GM19043 (cell line): Measurements from ENCODE around the gene LTBP1.
"Not testable (repeated sequence)": the region's sequence is repeated elsewhere in the genome, so short reads cannot be mapped to it uniquely, and the experiment has no call there.

ENCODE experiments used
- ATAC-seq: cut with Tn5 transposase; IDR thresholded peaks from one replicate; pipeline ENCODE4 v1.9.1; 2021; ENCODE audit warnings: low read depth; ENCODE audit not compliant: unreplicated experiment

The LTBP1 gene, protein sequence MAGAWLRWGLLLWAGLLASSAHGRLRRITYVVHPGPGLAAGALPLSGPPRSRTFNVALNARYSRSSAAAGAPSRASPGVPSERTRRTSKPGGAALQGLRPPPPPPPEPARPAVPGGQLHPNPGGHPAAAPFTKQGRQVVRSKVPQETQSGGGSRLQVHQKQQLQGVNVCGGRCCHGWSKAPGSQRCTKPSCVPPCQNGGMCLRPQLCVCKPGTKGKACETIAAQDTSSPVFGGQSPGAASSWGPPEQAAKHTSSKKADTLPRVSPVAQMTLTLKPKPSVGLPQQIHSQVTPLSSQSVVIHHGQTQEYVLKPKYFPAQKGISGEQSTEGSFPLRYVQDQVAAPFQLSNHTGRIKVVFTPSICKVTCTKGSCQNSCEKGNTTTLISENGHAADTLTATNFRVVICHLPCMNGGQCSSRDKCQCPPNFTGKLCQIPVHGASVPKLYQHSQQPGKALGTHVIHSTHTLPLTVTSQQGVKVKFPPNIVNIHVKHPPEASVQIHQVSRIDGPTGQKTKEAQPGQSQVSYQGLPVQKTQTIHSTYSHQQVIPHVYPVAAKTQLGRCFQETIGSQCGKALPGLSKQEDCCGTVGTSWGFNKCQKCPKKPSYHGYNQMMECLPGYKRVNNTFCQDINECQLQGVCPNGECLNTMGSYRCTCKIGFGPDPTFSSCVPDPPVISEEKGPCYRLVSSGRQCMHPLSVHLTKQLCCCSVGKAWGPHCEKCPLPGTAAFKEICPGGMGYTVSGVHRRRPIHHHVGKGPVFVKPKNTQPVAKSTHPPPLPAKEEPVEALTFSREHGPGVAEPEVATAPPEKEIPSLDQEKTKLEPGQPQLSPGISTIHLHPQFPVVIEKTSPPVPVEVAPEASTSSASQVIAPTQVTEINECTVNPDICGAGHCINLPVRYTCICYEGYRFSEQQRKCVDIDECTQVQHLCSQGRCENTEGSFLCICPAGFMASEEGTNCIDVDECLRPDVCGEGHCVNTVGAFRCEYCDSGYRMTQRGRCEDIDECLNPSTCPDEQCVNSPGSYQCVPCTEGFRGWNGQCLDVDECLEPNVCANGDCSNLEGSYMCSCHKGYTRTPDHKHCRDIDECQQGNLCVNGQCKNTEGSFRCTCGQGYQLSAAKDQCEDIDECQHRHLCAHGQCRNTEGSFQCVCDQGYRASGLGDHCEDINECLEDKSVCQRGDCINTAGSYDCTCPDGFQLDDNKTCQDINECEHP (N-terminal part only)

DNA sequence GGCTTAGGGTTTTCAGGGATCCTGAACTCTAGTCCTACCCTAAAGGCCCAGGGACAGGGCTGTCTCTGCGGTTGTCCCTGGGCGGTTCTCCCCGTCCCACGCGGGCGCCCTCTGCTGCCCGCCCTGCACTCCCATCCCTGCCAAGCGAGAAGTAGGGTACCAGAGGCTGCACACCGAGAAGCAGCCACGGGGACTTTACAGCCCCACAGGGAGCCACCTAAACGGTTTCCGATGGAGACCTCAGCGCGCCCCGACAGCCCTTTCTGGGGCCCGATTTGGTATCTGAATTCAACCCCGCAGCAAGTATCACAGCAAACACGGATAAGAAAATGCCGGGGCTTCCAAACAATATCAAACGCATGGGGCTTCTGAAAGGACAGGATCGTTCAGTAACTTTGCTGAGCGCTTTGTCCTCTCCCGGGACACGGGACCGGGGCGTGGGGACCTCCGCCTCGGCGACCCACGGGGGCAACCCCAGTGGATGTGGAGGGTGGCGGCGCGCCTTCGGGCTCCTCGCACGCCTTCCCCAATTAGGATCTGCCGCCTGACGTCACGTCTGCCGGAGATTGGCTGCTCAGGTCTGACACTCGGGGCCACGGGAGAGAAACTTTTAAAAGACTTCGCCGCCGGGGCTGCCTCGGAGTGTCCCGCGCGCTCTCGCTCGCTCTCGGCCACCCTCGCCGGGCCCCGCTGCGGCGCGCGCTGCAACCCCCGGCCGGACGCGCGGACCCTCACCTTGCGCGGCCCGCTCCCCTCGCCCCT lies at the start of gene LTBP1:
LTBP1 (plus strand) TSS at position 640 of the 762 bp plus-strand sequence. CDS start 372 bp downstream, outside the sequence.
- peak; percentile 54 for ATAC-seq

DNA sequence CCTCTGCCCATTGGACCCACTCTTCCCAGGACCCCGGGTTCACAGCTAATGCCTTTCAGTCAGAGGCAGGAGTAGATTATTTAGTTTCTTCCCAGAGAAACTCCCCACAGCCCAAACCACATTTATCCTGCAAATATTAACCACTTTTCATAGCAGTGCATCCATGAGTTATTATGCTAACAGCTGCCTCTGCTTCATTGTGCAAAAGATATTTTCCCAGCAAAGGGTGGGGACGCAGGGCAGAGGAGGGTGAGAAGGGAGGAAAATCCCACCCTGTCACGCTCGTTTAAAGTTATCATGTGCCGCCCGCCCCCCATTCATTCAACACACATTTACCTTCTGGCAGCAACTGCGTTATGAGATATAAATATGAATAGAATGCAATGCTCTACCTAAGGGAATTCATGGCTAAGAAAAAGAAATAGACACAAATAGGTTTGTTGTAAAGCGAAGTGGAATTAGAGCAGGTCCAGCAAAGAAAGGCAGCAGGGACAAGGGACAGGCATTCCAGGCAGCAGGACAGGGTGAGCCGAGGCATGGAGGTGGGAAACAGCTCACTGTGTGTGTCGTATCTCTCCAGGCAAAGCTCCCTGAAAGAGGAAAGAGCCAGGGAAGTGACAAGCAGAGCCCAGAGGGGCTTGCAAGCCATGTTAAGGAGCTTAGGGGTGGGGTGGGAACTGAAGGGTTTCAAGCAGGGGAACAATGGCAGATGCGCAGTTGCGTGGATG lies 46.3 kb upstream of the LTBP1 start:
- no peak for ATAC-seq

DNA sequence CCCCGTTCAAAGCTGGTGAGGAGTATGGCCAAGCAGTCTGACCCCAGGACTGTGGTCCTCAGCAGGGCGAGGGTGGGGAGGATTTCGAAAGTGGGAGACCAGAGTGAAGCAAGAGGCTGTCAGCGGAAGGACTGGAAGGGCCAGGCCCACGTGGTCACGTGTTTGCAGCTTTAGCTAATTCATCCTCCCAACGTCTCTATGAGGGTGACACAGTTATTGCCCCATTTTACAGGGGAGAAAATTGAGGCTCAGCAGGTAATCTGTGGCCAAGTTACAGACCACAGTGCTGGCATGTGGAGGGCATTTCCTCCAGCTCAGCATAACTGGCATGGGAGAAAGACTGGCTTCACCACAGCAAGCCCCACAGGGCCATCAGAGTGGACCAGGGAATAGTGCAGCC lies 45.4 kb upstream of the LTBP1 start:
- no peak for ATAC-seq

DNA sequence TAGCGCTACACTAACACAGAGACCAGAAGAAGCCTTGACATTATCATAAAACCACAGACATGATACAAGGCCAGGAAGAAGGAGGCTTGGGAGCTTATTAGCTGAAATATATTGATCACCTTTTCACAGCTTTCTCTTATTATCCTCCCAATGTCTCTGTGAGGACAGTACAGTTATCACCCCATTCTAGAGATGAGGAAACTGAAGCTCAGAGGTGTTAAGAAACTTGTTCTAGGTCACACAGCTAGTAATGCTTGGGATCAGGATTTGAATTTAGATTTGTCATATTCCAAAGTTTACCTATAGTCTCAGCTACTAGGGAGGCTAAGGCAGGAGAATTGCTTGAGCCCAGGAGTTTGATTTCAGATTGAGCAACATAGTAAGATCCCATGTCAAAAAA lies 44.6 kb upstream of the LTBP1 start:
- no peak for ATAC-seq

DNA sequence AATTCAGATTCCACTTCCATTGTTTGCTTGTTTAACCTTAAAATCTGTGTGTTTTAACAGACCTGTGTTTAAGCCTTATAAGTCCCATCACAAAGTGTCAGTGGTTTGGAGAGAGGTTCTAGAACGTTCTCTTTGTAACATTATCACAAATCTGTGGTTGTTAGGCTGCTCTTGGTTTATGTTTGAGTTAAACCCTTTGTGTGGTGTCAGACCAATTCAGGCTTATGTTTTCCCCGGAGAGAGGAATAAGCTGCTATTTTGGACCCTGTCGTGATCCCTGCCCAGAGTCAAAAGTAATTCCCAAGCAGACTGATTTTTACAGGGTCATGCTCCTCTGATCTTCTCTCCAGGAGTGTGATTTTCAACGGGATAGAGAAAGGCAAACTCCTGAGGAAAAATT lies 43.8 kb upstream of the LTBP1 start:
- no peak for ATAC-seq

DNA sequence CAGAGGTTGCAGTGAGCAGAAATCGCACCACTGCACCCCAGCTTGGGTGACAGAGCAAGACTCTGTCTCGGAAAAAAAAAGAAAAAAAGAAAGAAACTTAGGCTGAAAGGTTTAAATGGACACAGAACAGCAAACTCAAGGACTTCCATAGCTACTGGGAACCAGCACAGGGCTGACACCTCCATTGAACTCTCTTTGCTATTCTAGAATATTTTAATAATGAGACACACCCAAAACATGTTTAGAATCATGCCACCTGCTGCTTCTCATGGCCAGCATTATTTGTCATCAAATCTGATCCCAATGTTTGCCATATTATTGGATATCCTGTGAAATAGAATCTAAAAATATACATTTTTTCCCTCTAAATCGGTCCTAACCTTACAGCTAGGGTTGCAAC lies 42.7 kb upstream of the LTBP1 start:
- no peak for ATAC-seq

DNA sequence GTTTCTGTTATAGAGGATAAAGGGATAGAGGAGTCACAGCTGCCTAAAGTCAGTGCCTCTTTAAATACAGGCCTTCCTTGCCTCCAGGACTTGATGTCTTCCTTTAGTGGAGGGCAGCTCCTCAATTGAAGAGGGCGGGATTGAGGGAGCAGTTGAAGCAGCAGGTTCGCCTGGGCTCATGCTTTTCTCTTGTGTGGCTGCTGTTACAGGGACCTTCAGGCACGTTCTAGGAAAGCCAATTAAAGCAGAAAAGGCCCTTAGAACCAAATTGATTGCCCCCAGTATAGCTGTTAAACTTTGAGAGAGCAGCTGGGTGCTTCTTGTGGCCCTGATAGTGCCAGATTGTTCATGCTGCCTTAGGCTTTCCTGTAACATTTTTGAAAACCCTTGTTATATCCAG lies 42.0 kb upstream of the LTBP1 start:
- ATAC-seq: no peak

DNA sequence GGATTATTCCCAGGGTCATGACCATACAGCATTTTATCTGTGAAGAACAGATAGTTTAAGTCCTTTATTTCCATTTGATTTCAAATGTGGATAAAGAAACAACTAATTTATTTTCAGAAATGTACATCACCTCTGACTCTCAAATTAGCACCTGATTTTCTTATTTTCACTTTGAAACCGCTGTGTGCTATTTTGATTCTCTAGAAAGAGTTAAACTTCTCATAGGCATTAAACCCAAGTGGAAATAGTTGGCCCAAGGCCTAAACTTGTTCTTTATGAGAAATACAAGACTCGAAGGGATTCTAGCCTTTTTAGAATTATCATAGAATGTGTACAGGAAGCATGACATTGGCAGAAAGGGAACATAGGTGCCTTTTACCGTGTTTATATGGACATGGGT lies 41.5 kb upstream of the LTBP1 start:
- no peak for ATAC-seq

DNA sequence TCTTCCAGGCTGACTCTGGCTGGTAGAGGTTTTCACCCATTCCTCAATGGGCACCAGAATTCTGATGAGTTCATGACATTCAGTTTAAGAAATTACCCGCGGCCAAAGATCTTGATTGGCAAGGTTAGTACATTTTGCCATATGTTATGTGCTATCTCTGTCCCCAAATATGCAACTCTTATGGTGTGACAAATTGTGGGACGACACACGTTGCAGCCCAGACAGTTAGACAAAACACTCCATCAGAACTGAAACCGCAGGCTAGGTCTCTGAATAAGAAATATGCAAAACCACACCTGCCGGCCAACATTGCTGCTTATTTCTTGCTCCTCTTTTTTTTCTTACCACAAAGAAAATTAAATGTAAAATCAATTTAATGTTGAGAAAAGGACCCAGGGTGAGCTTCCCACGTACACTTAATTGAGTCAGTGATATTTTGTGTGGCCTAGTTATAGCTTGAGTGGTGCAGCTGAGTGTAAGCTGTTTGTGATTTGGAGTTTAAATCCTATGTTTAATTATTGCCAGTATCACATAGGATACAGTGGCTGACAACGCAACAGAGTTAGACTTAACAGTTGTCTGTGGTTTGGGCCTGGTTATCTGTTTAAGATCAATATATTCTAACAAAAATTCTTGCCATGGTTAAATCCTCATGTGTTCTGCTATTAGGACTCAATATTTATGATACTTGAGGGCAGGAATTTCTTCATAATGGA lies 35.7 kb upstream of the LTBP1 start:
- ATAC-seq: peak; percentile 94

DNA sequence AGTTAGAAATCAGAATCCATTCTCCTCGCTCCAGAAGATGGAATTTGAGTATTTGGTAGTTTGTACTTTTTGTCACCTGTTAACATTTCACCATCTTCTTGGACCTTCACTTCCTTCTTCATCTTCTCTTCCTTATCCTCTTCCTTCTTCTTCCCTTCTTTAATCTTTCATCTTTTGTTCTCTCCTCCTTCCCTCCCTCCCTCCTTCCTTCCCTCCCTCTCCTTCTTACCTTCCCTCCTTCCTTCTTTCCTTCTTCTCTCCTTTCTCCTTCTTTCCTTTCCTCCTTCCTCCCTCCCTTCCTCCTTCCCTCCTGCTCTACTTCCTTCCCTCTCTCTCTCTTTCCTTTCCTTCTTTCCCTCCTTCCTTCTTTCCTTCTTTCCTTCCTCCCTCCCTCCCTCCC lies 31.1 kb upstream of the LTBP1 start:
- no peak for ATAC-seq

DNA sequence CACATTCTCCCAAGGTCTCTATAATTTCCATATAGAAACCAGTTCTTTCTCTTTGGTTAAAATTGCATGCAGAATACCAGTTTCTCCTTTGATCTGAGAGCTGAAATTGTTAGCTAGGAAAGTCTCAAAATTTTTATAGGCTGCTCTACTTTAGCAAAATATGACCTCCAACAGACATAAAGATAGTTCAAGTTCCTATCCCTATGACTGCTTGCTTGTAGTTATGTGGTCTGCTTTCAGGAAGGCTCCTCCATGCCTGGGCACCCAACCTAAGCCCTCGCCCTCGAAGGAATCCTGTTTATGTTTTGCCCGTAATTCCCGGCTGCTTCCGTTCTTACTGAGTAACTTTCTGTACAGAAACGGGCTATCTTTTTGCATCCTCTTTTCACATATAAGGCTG lies 28.0 kb upstream of the LTBP1 start:
- ATAC-seq: no peak

DNA sequence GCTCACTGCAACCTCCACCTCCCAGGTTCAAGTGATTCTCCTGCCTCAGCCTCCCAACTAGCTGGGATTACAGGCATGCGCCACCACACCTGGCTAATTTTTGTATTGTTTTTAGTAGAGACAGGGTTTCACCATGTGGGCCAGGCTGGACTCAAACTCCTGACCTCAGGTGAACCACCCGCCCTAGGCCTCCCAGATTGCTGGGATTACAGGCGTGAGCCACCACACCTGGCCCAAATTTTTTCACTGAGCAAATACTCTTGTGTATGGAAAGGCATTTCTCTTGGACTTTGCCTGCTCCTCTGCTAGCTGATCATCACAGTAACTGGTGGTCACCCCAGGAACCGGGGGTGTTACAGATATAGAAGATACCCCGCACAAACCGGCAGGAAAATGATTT lies 26.9 kb upstream of the LTBP1 start:
- ATAC-seq: not testable (repeated sequence)

DNA sequence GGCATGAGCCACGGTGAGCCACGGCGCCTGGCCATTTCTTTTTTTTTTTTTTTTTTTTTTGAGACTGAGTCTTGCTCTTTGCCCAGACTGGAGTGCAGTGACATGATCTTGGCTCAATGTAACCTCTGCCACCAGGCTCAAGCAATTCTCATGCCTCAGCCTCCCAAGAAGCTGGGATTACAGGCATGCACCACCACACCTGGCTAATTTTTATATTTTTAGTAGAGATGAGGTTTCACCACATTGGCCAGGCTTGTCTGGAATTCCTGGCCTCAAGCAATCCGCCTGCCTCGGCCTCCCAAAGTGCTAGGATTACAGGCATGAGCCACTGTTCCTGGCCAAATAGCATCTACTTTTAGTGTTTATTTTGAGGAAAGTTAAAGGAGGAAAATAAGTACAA lies 25.3 kb upstream of the LTBP1 start:
- ATAC-seq: not testable (repeated sequence)

DNA sequence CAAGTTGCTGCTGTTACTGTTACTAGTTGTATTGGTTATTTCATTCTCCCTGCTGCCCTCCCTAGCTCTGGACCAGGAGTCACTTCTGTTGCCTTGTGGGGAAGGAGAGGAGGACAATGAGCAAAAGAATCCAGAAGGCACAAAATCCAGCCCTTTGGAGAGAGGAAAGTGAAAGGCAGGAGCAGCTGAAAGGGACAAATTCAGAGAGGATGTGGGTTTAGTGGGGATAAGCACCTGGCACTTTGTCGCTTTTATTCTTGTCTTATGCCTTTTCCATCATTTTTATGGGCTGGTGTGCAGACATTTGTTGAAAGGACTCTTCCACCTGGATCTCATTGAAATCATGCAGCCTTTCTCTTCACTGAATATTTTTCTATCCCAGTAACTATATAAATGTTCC lies 24.3 kb upstream of the LTBP1 start:
- ATAC-seq: no peak

DNA sequence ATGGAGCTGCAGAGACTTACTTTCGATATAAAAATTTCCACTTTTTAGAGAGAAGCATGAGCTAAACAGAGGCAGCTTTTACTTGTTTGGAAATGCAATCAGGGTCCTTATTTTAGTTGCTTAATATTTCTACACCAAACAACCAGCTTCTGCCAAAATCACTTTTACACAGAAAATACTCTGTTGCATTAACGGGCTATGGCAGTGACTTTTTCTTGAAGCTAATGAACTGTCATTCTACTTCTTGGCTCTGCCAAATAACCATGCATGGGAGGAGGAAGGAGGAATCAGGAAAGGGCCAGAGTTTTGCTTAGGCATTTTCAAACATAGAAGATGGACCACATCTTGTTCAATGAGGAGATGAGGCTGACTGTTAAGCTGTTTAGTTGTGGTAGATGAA lies 23.6 kb upstream of the LTBP1 start:
- ATAC-seq: no peak

DNA sequence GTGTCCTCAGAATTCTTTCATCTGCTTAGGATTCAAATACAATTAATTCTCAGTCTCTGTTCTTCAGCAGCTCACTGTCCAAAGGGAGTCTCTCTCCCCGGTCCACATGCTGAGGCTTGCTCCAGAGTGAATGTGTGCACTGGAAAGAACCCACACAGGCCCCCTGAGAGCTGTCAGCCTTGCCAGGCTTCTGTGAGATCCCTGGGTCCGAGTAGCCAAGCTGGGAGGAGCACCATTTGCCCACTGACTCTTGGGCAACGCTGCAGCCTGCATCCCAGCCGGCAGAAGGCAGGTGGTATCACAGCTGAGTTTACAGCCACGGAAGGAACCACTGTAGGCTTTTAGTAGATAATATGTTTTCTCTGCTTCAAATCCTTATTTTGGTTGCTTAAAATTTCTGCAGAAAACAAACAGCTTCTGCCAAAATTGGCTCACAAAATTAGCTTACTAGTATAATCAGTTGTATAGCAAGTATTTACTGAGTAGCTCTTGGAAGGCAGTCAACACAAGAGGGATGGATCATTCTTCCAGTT lies 21.4 kb upstream of the LTBP1 start:
- ATAC-seq: no peak

DNA sequence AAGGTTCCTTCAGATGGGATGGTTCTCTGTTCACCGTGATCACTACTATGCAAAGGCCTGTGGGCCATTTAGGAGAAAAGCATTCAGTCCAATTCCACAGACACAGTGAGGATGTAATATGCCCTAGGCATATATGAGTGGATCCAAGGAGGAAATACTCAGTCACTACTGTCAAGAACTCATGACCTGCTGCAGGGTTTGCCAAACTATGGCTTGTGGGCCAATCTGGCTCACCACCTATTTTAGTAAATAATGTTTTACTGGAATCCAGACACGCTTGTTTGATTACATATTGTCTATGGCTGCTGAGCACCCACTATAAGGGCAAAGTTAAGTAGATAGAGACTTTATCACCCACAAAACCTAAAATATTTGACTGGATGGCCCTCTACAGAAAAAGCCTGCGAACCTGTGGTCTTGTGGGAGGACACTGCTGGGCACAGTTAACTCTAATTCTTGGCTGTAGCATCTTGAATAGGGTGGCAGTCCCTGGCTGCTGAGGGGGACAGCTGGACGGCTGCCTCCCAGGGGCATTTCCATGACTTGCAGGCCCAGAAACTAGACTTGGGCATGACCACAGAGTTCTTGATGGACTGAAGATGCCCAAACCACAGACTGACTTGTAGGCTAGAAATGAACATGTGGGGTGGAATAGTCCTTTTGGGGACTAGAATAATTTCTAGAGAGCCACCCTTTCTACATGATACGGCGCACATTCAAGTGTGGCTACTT lies 20.6 kb upstream of the LTBP1 start:
- no peak for ATAC-seq

DNA sequence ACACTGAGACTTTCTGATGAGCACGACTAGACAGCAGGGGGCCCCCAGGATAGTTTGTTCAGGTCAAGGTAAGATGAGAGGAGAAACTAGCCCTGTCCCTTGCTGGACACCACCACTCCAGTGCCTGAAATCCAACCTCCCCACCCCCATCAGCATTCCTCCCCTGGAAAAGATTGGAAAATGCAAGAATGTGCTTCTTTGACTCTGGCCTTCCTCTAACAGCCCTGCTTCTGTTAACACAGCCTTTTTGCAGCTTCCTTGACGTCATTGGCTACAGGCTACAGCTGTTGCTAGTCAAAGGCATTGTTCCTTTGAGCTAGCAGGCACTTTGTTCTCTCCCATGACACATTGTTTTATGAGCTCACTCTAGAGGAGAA lies 20.1 kb upstream of the LTBP1 start:
- ATAC-seq: no peak
